H9 (cell line): ENCODE data around the gene IL25. TPM values are rescaled to one million over a fixed set of nuclear protein-coding genes. Genes with fewer than 3 reads are reported as not detected.

Source experiments
- DNase-seq: peaks from one replicate; pipeline ENCODE4 v3.0.0-alpha.2; 2017
- H2AFZ ChIP-seq: one replicate; pipeline ENCODE4 v1.6.1; 2013; ENCODE audit warnings: mild to moderate bottlenecking, low read length, control low read depth, moderate library complexity
- H2AK5ac ChIP-seq: 2 replicates; pipeline ENCODE4 v1.6.1; 2013; ENCODE audit warnings: low read length, control low read depth, mixed read lengths; ENCODE audit not compliant: insufficient read length
- H2BK120ac ChIP-seq: one replicate; pipeline ENCODE4 v1.6.1; 2013; ENCODE audit warnings: low read depth, mild to moderate bottlenecking, low read length, control low read depth, inconsistent platforms; ENCODE audit not compliant: poor library complexity, severe bottlenecking
- H2BK12ac ChIP-seq: 2 replicates; pipeline ENCODE4 v1.6.1; 2013; ENCODE audit warnings: low read length, control low read depth, mixed read lengths, low read depth; ENCODE audit not compliant: insufficient read length
- H2BK15ac ChIP-seq: 2 replicates; pipeline ENCODE4 v1.6.1; 2013; ENCODE audit warnings: low read depth, low read length, control low read depth
- H2BK20ac ChIP-seq: one replicate; pipeline ENCODE4 v1.6.1; 2013; ENCODE audit warnings: low read depth, mild to moderate bottlenecking, low read length, control low read depth, inconsistent platforms; ENCODE audit not compliant: poor library complexity, severe bottlenecking
- H2BK5ac ChIP-seq: 2 replicates; pipeline ENCODE4 v1.6.1; 2013; ENCODE audit warnings: low read length, control low read depth, mixed read lengths; ENCODE audit not compliant: insufficient read length
- H3K14ac ChIP-seq: 2 replicates; pipeline ENCODE4 v1.6.1; 2013; ENCODE audit warnings: low read length, control low read depth; ENCODE audit not compliant: insufficient read depth
- H3K18ac ChIP-seq: 2 replicates; pipeline ENCODE4 v1.6.1; 2013; ENCODE audit warnings: low read depth, mild to moderate bottlenecking, mixed read lengths, low read length, control low read depth; ENCODE audit not compliant: insufficient read length
- H3K23ac ChIP-seq: 2 replicates; pipeline ENCODE4 v1.6.1; 2013; ENCODE audit warnings: low read length, control low read depth, mixed read lengths, low read depth; ENCODE audit not compliant: insufficient read length
- H3K23me2 ChIP-seq: 2 replicates; pipeline ENCODE4 v1.6.1; 2013; ENCODE audit warnings: low read depth, mild to moderate bottlenecking, mixed read lengths, low read length, control low read depth; ENCODE audit not compliant: insufficient read length, poor library complexity, severe bottlenecking
- H3K27ac ChIP-seq: 2 replicates; pipeline ENCODE4 v1.5.1; 2013; ENCODE audit warnings: low read length, control low read depth, mixed read lengths, low read depth; ENCODE audit not compliant: insufficient read length
- H3K27me3 ChIP-seq: 2 replicates; pipeline ENCODE4 v1.6.1; 2013; ENCODE audit warnings: low read length, control low read depth, inconsistent platforms; ENCODE audit not compliant: insufficient read depth
- H3K4ac ChIP-seq: 2 replicates; pipeline ENCODE4 v1.6.1; 2013; ENCODE audit warnings: low read depth, mild to moderate bottlenecking, control low read depth, inconsistent platforms, low read length, moderate library complexity
- H3K4me1 ChIP-seq: 2 replicates; pipeline ENCODE4 v1.6.1; 2013; ENCODE audit warnings: low read length, control low read depth, inconsistent platforms; ENCODE audit not compliant: insufficient read depth
- H3K4me2 ChIP-seq: 2 replicates; pipeline ENCODE4 v1.6.1; 2013; ENCODE audit warnings: low read length, control low read depth, mixed read lengths; ENCODE audit not compliant: insufficient read length, insufficient read depth
- H3K56ac ChIP-seq: 2 replicates; pipeline ENCODE4 v1.6.1; 2013; ENCODE audit warnings: low read depth, mild to moderate bottlenecking, mixed read lengths, low read length, control low read depth; ENCODE audit not compliant: insufficient read length
- H3K79me1 ChIP-seq: 2 replicates; pipeline ENCODE4 v1.6.1; 2013; ENCODE audit warnings: low read depth, mild to moderate bottlenecking, moderate library complexity, low read length, control low read depth, inconsistent platforms; ENCODE audit not compliant: insufficient read depth, poor library complexity, severe bottlenecking
- H3K79me2 ChIP-seq: 2 replicates; pipeline ENCODE4 v1.6.1; 2013; ENCODE audit warnings: low read length, control low read depth, inconsistent platforms; ENCODE audit not compliant: insufficient read depth
- H3K9ac ChIP-seq: 2 replicates; pipeline ENCODE4 v1.6.1; 2013; ENCODE audit warnings: low read length, control low read depth, mixed read lengths; ENCODE audit not compliant: insufficient read length; ENCODE audit errors: extremely low read depth
- H3K9me3 ChIP-seq: one replicate; pipeline ENCODE4 v1.6.1; 2013; ENCODE audit warnings: low read depth, low read length, inconsistent platforms; ENCODE audit not compliant: control insufficient read depth
- H3T11ph ChIP-seq: one replicate; pipeline ENCODE4 v1.6.1; 2013; ENCODE audit warnings: mild to moderate bottlenecking, low read length, control low read depth, inconsistent platforms
- H4K20me1 ChIP-seq: one replicate; pipeline ENCODE4 v1.6.1; 2013; ENCODE audit not compliant: control insufficient read depth, insufficient read length, insufficient read depth
- H4K5ac ChIP-seq: 2 replicates; pipeline ENCODE4 v1.6.1; 2013; ENCODE audit warnings: low read depth, mild to moderate bottlenecking, mixed read lengths, low read length, control low read depth; ENCODE audit not compliant: insufficient read length
- H4K8ac ChIP-seq: replicated peaks from 2 replicates; pipeline ENCODE4 v1.6.1; 2013; ENCODE audit warnings: low read length, control low read depth, mixed read lengths, low read depth; ENCODE audit not compliant: insufficient read length
- H4K91ac ChIP-seq: 2 replicates; pipeline ENCODE4 v1.6.1; 2013; ENCODE audit warnings: low read depth, mild to moderate bottlenecking, moderate library complexity, mixed read lengths, low read length, control low read depth; ENCODE audit not compliant: insufficient read length
- H3K27ac Mint-ChIP-seq, 3 experiments: 2 replicates in 2 of 3; 3 replicates in 1 of 3; pipeline ENCODE4 v1.8.0; 2020 to 2021; ENCODE audit warnings: mixed read lengths in 3 of 3, mild to moderate bottlenecking in 1 of 3, moderate library complexity in 1 of 3
- H3K27me3 Mint-ChIP-seq: 2 replicates; pipeline ENCODE4 v1.8.0; 2021; ENCODE audit warnings: low read depth, mild to moderate bottlenecking, moderate library complexity, mixed read lengths
- H3K36me3 Mint-ChIP-seq, 3 experiments: 2 replicates in 2 of 3; 3 replicates in 1 of 3; pipeline ENCODE4 v1.8.0; 2020 to 2021; ENCODE audit warnings: low read depth in 3 of 3, mixed read lengths in 3 of 3; ENCODE audit not compliant: insufficient read depth in 1 of 3
- H3K4me1 Mint-ChIP-seq, 2 experiments: 2 replicates each; pipeline ENCODE4 v1.8.0; 2020; ENCODE audit warnings: mixed read lengths in 2 of 2
- H3K4me3 Mint-ChIP-seq, 2 experiments: 2 replicates in 1 of 2; 3 replicates in 1 of 2; pipeline ENCODE4 v1.8.0; 2020 to 2021; ENCODE audit warnings: mild to moderate bottlenecking in 2 of 2, mixed read lengths in 2 of 2, moderate library complexity in 1 of 2
- H3K9me3 Mint-ChIP-seq, 2 experiments: 2 replicates in 1 of 2; 3 replicates in 1 of 2; pipeline ENCODE4 v1.8.0; 2020; ENCODE audit warnings: mild to moderate bottlenecking in 2 of 2, mixed read lengths in 2 of 2, moderate library complexity in 1 of 2
- CTCF ChIP-seq: fragments of 200-600 bp; sonication (generic); conservative IDR thresholded peaks from 3 replicates; pipeline ENCODE4 v1.8.0; 2021; ENCODE audit warnings: antibody characterized with exemption, mild to moderate bottlenecking
- WGBS: extraction: QIAGEN DNeasy Blood & Tissue Kit; methylation state at CpG from one replicate; pipeline ENCODE4 v1.1.7; 2013; ENCODE audit warnings: missing lambda C conversion rate, low lambda C conversion rate, mixed read lengths; ENCODE audit not compliant: insufficient read length; ENCODE audit errors: extremely low coverage; 5-methylcytosine and 5-hydroxymethylcytosine counted together
- total RNA-seq: library from RNA; stranded (reverse); gene quantifications from 2 replicates; pipeline ENCODE4 v1.2.1, GENCODE V29; 2021

IL25 gene
- total RNA-seq, 1 experiment from 2014 or later: not detected

DNA sequence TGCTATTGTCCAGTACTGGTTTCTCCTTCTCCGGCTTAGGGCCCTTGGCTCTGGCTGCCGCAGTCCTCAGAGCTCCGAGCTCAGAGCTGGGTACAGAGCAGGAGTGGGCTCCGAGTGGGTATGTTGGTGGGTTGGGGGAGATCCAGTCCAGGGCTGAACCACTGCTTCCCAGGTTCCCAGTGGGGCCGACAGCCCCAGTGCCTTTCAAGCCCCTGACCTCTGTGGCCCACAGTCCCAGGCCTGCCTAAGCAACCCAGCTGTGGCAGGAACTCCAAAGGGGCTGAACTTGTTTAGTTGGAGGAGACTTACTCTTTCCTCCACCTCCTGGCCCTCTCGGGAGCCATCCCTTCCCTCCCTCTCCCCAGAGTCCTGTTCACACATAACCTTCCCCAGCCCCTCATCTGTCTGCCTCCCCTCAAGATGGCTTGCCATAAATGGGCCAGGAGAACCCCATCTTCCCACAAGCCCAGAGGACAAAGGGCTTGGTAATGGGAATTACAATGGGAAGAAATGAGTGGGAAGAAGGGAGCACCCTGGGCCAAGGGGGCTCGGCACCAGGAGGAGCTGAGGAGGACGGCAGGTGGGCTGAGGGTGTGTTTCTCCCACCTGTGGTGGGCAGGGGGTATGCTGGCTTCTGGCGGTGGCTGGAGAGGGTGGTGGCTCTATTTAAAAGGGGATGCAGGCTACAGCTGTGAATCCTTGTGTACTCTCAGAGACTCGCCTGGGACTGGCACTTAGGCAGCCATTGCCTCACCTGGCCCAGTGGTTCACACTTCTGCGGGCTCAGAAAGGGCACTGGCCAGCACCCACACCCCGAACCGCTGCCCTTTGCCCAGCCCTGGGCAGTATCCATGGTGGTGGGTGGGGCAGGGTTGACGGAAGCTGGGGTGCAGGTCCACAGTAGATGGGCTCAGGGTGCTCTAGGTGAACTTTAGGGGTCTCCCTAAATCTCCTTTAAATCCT lies 39.2 kb downstream of the IL25 start:
- H2BK12ac ChIP-seq: no peak overlapping the region
- no peak overlapping the region; the same call in 1 of the 2 replicates for H3K14ac ChIP-seq
- no peak overlapping the region for H2AFZ ChIP-seq
- no peaks in the 10 kb centered on the region for H3K9me3 ChIP-seq
- no peak overlapping the region for H2BK15ac ChIP-seq
- H3K27me3 ChIP-seq: no peaks in the 10 kb centered on the region
- no peaks in the 10 kb centered on the region for H3K79me1 ChIP-seq
- H3K23ac ChIP-seq: no peak overlapping the region
- no peaks in the 10 kb centered on the region for H3K79me2 ChIP-seq
- H2BK5ac ChIP-seq: no peak overlapping the region
- no peak overlapping the region for H4K5ac ChIP-seq
- TF ChIP-seq CTCF: no peak
- H3K9ac ChIP-seq: no peak overlapping the region
- no peak overlapping the region for H3T11ph ChIP-seq
- no peak overlapping the region for H3K27ac ChIP-seq
- H4K8ac ChIP-seq: no peak overlapping the region
- no peak overlapping the region for H3K18ac ChIP-seq
- peaks cover 7 to 16% of the 10 kb centered on the region in 2 experiments for H3K4me1 Mint-ChIP-seq
- no peak overlapping the region for H2AK5ac ChIP-seq
- H3K9me3 Mint-ChIP-seq: no peaks in the 10 kb centered on the region; a peak in 1 of 5 replicates
- no peak overlapping the region for H3K4ac ChIP-seq
- no peaks in the 10 kb centered on the region for H3K4me1 ChIP-seq
- peaks cover 47% of the 10 kb centered on the region for H3K27me3 Mint-ChIP-seq
- no peaks in the 10 kb centered on the region for H3K36me3 Mint-ChIP-seq
- H2BK20ac ChIP-seq: no peak overlapping the region
- no peak overlapping the region; a peak in 1 of 7 replicates for H3K27ac Mint-ChIP-seq
- no peak overlapping the region; a peak in 1 of 5 replicates for H3K4me3 Mint-ChIP-seq
- no peaks in the 10 kb centered on the region for H3K23me2 ChIP-seq
- no peak overlapping the region for H2BK120ac ChIP-seq
- WGBS: no CpG with 5 or more reads among the region's 14 CpGs
- H4K91ac ChIP-seq: no peak overlapping the region
- no peak for DNase-seq
- H3K4me2 ChIP-seq: no peak overlapping the region
- H3K56ac ChIP-seq: no peak overlapping the region
- H4K20me1 ChIP-seq: no peaks in the 10 kb centered on the region
